ENCODE results near the gene GALNT18. TPM values are rescaled to one million over a fixed set of nuclear protein-coding genes. Genes with fewer than 3 reads are reported as not detected.
"Not testable (repeated sequence)": the region's sequence is repeated elsewhere in the genome, so short reads cannot be mapped to it uniquely, and the experiment has no call there.

GALNT18 gene
- total RNA-seq, 3 donors from 2014 or later (not counting 1 experiment from before 2014, with no cell fraction given): 0.18 to 0.42 (median 0.38) TPM

DNA sequence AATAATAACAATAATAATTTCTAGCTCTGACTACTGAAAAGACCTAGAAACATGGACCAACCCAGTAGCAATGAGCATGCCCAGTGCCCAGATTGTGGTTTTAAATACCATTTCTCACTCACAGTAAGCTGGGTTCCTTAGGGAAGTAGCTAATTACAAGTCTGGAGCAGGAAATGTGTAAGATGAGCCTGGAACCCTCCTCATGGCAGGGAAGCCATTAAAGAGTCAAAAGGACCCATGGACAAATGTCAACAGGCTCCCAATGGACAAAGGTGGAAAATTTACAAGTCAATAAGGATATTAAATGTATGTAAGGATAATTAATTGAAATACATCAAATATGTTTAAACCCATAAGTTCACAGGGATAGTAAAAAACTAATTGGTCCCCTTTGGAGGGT is 258.1 kb downstream of the GALNT18 start:
- Mint-ChIP-seq H3K27ac (no peak overlapping the region), H3K36me3 (no peaks in the 10 kb centered on the region), H3K9me3 (peaks cover 0 to 1% of the 10 kb centered on the region in 2 donors), H3K4me3 (no peak overlapping the region), H3K27me3 (ENCODE audit: low read depth in 2 of 2) (peaks cover 5 to 43% of the 10 kb centered on the region in 2 donors), H3K4me1 (no peaks in the 10 kb centered on the region)
- H3K27ac ChIP-seq (ENCODE audit: low read length): no peak overlapping the region
- intact Hi-C loops (cut with micrococcal nuclease): no loop called here
- H3K36me3 ChIP-seq (ENCODE audit: control insufficient read depth, insufficient read depth, low read length): no peaks in the 10 kb centered on the region
- H3K9me3 ChIP-seq (ENCODE audit: control insufficient read depth, insufficient read depth, low read length): no peaks in the 10 kb centered on the region
- ATAC-seq (no peak), DNase-seq (no peak)
- no peaks in the 10 kb centered on the region for H3K4me1 ChIP-seq (ENCODE audit: control insufficient read depth, insufficient read depth, low read length)
- TF ChIP-seq, protein P1, sequence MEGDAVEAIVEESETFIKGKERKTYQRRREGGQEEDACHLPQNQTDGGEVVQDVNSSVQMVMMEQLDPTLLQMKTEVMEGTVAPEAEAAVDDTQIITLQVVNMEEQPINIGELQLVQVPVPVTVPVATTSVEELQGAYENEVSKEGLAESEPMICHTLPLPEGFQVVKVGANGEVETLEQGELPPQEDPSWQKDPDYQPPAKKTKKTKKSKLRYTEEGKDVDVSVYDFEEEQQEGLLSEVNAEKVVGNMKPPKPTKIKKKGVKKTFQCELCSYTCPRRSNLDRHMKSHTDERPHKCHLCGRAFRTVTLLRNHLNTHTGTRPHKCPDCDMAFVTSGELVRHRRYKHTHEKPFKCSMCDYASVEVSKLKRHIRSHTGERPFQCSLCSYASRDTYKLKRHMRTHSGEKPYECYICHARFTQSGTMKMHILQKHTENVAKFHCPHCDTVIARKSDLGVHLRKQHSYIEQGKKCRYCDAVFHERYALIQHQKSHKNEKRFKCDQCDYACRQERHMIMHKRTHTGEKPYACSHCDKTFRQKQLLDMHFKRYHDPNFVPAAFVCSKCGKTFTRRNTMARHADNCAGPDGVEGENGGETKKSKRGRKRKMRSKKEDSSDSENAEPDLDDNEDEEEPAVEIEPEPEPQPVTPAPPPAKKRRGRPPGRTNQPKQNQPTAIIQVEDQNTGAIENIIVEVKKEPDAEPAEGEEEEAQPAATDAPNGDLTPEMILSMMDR (IDR thresholded peaks at IDR 0.05): no peak
- no peak overlapping the region for H3K4me3 ChIP-seq (ENCODE audit: low read length)
- no peaks in the 10 kb centered on the region for H3K27me3 ChIP-seq (ENCODE audit: control insufficient read depth, insufficient read depth, low read length)

- no peak overlapping the region for H3K4me3 ChIP-seq (ENCODE audit: low read length)
- 84% methylated on average over 3 of the region's 3 CpGs for WGBS (ENCODE audit: insufficient coverage)
- TF ChIP-seq, protein P1 (IDR thresholded peaks at IDR 0.05): no peak
- no peaks in the 10 kb centered on the region for H3K9me3 ChIP-seq (ENCODE audit: control insufficient read depth, insufficient read depth, low read length)
- DNase-seq (no peak), ATAC-seq (no peak)
- Mint-ChIP-seq H3K4me1 (no peaks in the 10 kb centered on the region), H3K27ac (no peak overlapping the region), H3K4me3 (no peak overlapping the region), H3K27me3 (ENCODE audit: low read depth in 2 of 2) (peaks cover 9 to 57% of the 10 kb centered on the region in 2 donors), H3K36me3 (no peaks in the 10 kb centered on the region), H3K9me3 (no peaks in the 10 kb centered on the region)
- intact Hi-C loops (cut with micrococcal nuclease): no loop called here
- no peaks in the 10 kb centered on the region for H3K27me3 ChIP-seq (ENCODE audit: control insufficient read depth, insufficient read depth, low read length)
- no peaks in the 10 kb centered on the region for H3K36me3 ChIP-seq (ENCODE audit: control insufficient read depth, insufficient read depth, low read length)
- no peaks in the 10 kb centered on the region for H3K4me1 ChIP-seq (ENCODE audit: control insufficient read depth, insufficient read depth, low read length)
- no peak overlapping the region for H3K27ac ChIP-seq (ENCODE audit: low read length)
Measured at GRCh38 chr11:11359611-11360010, 262.2 kb downstream of the GALNT18 start.

DNA sequence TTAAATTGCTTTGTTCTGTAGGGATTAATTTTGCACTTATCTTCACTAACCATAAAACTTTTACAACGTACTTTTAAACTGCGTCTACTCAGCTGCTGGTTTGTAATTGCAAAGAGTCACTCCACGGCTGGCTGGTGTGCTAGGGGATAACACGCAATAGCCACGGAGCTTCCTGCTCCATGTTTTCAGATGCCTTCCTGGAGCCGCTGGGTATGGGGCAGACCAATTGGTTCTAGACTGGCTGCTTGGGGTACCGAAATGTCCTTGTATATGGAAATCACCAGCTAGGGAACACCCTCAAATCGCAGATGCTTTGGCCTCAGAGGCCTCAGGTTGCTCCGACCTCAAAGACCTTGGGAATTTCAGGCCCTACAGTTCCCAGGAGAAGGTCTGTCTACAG is 265.0 kb downstream of the GALNT18 start:
- Mint-ChIP-seq H3K27me3 (ENCODE audit: low read depth in 2 of 2) (peaks cover 7 to 43% of the 10 kb centered on the region in 2 donors), H3K27ac (no peak overlapping the region), H3K4me1 (no peaks in the 10 kb centered on the region), H3K9me3 (no peaks in the 10 kb centered on the region), H3K36me3 (no peaks in the 10 kb centered on the region), H3K4me3 (no peak overlapping the region)
- no peaks in the 10 kb centered on the region for H3K27me3 ChIP-seq (ENCODE audit: control insufficient read depth, insufficient read depth, low read length)
- H3K4me1 ChIP-seq (ENCODE audit: control insufficient read depth, insufficient read depth, low read length): no peaks in the 10 kb centered on the region
- TF ChIP-seq, protein P1 (IDR thresholded peaks at IDR 0.05): no peak
- ATAC-seq (no peak), DNase-seq (no peak)
- H3K27ac ChIP-seq (ENCODE audit: low read length): no peak overlapping the region
- no peaks in the 10 kb centered on the region for H3K36me3 ChIP-seq (ENCODE audit: control insufficient read depth, insufficient read depth, low read length)
- intact Hi-C loops (cut with micrococcal nuclease): no loop called here
- H3K4me3 ChIP-seq (ENCODE audit: low read length): no peak overlapping the region
- WGBS (ENCODE audit: insufficient coverage): 87% methylated on average over 9 of the region's 9 CpGs
- no peaks in the 10 kb centered on the region for H3K9me3 ChIP-seq (ENCODE audit: control insufficient read depth, insufficient read depth, low read length)

- H3K27ac ChIP-seq (ENCODE audit: low read length); H3K36me3 ChIP-seq (ENCODE audit: control insufficient read depth, insufficient read depth, low read length); H3K27ac Mint-ChIP-seq; H3K4me3 Mint-ChIP-seq; H3K9me3 Mint-ChIP-seq; ATAC-seq; H3K4me1 ChIP-seq (ENCODE audit: control insufficient read depth, insufficient read depth, low read length); intact Hi-C loops (cut with micrococcal nuclease); H3K27me3 ChIP-seq (ENCODE audit: control insufficient read depth, insufficient read depth, low read length); H3K4me1 Mint-ChIP-seq; H3K9me3 ChIP-seq (ENCODE audit: control insufficient read depth, insufficient read depth, low read length); H3K4me3 ChIP-seq (ENCODE audit: low read length); DNase-seq; H3K36me3 Mint-ChIP-seq: not testable (repeated sequence)
- peaks cover 7 to 32% of the 10 kb centered on the region in 2 donors for H3K27me3 Mint-ChIP-seq (ENCODE audit: low read depth in 2 of 2)
- WGBS (ENCODE audit: insufficient coverage): 92% methylated on average over 6 of the region's 11 CpGs
Measured at GRCh38 chr11:11352878-11353277, 268.9 kb downstream of the GALNT18 start, which contains the start of gene CSNK2A3. Gene CSNK2A3, minus strand, starts transcription at chr11:11353250. Its CDS starts 131 bp downstream, at chr11:11353119.

- H3K9me3 Mint-ChIP-seq; ATAC-seq; H3K4me1 ChIP-seq (ENCODE audit: control insufficient read depth, insufficient read depth, low read length); H3K36me3 ChIP-seq (ENCODE audit: control insufficient read depth, insufficient read depth, low read length); H3K4me3 Mint-ChIP-seq; H3K27ac ChIP-seq (ENCODE audit: low read length); H3K27me3 ChIP-seq (ENCODE audit: control insufficient read depth, insufficient read depth, low read length); H3K4me1 Mint-ChIP-seq; H3K4me3 ChIP-seq (ENCODE audit: low read length); DNase-seq; H3K9me3 ChIP-seq (ENCODE audit: control insufficient read depth, insufficient read depth, low read length); H3K27ac Mint-ChIP-seq; H3K36me3 Mint-ChIP-seq; intact Hi-C loops (cut with micrococcal nuclease): not testable (repeated sequence)
- peaks cover 2 to 22% of the 10 kb centered on the region in 2 donors for H3K27me3 Mint-ChIP-seq (ENCODE audit: low read depth in 2 of 2)
- WGBS (ENCODE audit: insufficient coverage): 74% methylated on average over 7 of the region's 10 CpGs
Measured at GRCh38 chr11:11351851-11352250, 270.0 kb downstream of the GALNT18 start.

Measured in natural killer cell (primary cell).